ENCODE results near the gene FURIN.

Gene FURIN

GRCh38 chr15:90881181-90881977 is 13.0 kb downstream of the FURIN start:
- no peaks in the 10 kb centered on the region for H3K27me3 ChIP-seq (replicated peaks; ENCODE audit: control insufficient read depth, insufficient read depth, low read length)
- no peak overlapping the region for H3K4me3 ChIP-seq (replicated peaks; ENCODE audit: low read depth, low read length)
- peaks cover 35% of the 10 kb centered on the region for H3K36me3 ChIP-seq (ENCODE audit: control insufficient read depth, insufficient read depth, low read length)
- TF ChIP-seq, protein P1, sequence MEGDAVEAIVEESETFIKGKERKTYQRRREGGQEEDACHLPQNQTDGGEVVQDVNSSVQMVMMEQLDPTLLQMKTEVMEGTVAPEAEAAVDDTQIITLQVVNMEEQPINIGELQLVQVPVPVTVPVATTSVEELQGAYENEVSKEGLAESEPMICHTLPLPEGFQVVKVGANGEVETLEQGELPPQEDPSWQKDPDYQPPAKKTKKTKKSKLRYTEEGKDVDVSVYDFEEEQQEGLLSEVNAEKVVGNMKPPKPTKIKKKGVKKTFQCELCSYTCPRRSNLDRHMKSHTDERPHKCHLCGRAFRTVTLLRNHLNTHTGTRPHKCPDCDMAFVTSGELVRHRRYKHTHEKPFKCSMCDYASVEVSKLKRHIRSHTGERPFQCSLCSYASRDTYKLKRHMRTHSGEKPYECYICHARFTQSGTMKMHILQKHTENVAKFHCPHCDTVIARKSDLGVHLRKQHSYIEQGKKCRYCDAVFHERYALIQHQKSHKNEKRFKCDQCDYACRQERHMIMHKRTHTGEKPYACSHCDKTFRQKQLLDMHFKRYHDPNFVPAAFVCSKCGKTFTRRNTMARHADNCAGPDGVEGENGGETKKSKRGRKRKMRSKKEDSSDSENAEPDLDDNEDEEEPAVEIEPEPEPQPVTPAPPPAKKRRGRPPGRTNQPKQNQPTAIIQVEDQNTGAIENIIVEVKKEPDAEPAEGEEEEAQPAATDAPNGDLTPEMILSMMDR (IDR thresholded peaks at IDR 0.05; ENCODE audit: insufficient read depth, low read length, poor library complexity, severe bottlenecking) = no peak
- peak; percentile 10 for DNase-seq (ENCODE audit: extremely low read depth, insufficient read length)

GRCh38 chr15:90881978-90882721 is 13.8 kb downstream of the FURIN start:
- no peaks in the 10 kb centered on the region for H3K27me3 ChIP-seq (replicated peaks; ENCODE audit: control insufficient read depth, insufficient read depth, low read length)
- TF ChIP-seq, protein P1 (IDR thresholded peaks at IDR 0.05; ENCODE audit: insufficient read depth, low read length, poor library complexity, severe bottlenecking) = no peak
- H3K4me3 ChIP-seq (replicated peaks; ENCODE audit: low read depth, low read length) = no peak overlapping the region
- DNase-seq (ENCODE audit: extremely low read depth, insufficient read length) = peak; percentile 7
- H3K36me3 ChIP-seq (ENCODE audit: control insufficient read depth, insufficient read depth, low read length) = peaks cover 28% of the 10 kb centered on the region

DNA sequence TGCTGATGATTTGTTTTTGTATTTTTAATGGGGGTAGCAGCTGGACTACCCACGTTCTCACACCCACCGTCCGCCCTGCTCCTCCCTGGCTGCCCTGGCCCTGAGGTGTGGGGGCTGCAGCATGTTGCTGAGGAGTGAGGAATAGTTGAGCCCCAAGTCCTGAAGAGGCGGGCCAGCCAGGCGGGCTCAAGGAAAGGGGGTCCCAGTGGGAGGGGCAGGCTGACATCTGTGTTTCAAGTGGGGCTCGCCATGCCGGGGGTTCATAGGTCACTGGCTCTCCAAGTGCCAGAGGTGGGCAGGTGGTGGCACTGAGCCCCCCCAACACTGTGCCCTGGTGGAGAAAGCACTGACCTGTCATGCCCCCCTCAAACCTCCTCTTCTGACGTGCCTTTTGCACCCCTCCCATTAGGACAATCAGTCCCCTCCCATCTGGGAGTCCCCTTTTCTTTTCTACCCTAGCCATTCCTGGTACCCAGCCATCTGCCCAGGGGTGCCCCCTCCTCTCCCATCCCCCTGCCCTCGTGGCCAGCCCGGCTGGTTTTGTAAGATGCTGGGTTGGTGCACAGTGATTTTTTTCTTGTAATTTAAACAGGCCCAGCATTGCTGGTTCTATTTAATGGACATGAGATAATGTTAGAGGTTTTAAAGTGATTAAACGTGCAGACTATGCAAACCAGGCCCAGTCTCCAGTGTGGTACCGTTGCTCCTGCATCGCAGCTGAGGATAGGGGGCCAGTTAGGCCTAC is 14.6 kb downstream of the FURIN start:
- no peaks in the 10 kb centered on the region for H3K27me3 ChIP-seq (replicated peaks; ENCODE audit: control insufficient read depth, insufficient read depth, low read length)
- TF ChIP-seq, protein P1 (IDR thresholded peaks at IDR 0.05; ENCODE audit: insufficient read depth, low read length, poor library complexity, severe bottlenecking) = no peak
- H3K36me3 ChIP-seq (ENCODE audit: control insufficient read depth, insufficient read depth, low read length) = peaks cover 24% of the 10 kb centered on the region
- peak; percentile 3 for DNase-seq (ENCODE audit: extremely low read depth, insufficient read length)
- H3K4me3 ChIP-seq (replicated peaks; ENCODE audit: low read depth, low read length) = no peak overlapping the region

GRCh38 chr15:90883526-90883975 is 15.2 kb downstream of the FURIN start:
- Histone ChIP-seq H3K36me3 (ENCODE audit: control insufficient read depth, insufficient read depth, low read length) (peaks cover 21% of the 10 kb centered on the region), H3K4me3 (replicated peaks; ENCODE audit: low read depth, low read length) (no peak overlapping the region), H3K27me3 (replicated peaks; ENCODE audit: control insufficient read depth, insufficient read depth, low read length) (no peaks in the 10 kb centered on the region)
- peak; percentile 18 for DNase-seq (ENCODE audit: extremely low read depth, insufficient read length)
- TF ChIP-seq, protein P1 (IDR thresholded peaks at IDR 0.05; ENCODE audit: insufficient read depth, low read length, poor library complexity, severe bottlenecking) = no peak

DNA sequence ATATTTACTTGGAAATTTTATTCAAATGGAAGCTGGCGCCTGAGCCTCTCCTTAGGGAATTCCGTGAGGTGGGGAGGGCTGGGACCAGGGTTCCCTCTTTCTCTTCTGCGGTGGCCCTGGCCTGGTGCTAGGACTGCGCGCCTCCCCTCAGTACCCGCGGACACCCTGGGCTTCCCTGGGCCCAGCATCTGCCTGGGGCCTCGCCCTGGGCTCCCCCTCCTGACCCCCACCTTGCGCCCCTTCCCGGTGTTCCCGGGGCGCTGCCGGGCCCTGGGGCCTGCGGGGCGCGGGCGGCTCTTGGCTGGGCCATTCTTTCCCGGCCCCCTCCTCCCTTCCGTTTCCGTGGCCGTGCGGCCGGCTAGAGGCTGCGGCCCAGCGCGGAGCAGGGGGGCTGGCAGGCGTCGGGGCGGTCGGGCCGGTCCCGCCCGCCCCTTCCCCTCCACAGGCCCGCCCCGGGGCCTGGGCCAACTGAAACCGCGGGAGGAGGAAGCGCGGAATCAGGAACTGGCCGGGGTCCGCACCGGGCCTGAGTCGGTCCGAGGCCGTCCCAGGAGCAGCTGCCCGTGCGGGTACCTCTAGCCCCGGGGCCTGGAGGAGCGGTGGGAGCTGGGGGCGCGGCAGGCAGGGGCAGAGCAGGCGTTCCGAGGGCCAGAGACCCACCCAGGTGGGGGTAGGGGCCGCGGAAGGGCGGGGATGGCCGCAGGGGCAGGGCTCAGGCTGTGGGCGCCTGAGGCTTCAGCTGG is 15.8 kb downstream of the FURIN start, which contains the start of gene FES:
TSS of gene FES (plus strand) at position 529 of the 743 bp plus-strand sequence. CDS start 542 bp downstream, outside the sequence.
- peak; percentile 36 for DNase-seq (ENCODE audit: extremely low read depth, insufficient read length)
- TF ChIP-seq, protein P1 (IDR thresholded peaks at IDR 0.05; ENCODE audit: insufficient read depth, low read length, poor library complexity, severe bottlenecking) = no peak
- Histone ChIP-seq H3K36me3 (ENCODE audit: control insufficient read depth, insufficient read depth, low read length) (peaks cover 18% of the 10 kb centered on the region), H3K27me3 (replicated peaks; ENCODE audit: control insufficient read depth, insufficient read depth, low read length) (no peaks in the 10 kb centered on the region), H3K4me3 (replicated peaks; ENCODE audit: low read depth, low read length) (peak within 1 kb of the TSS; percentile 56)

All from GM06990 (cell line).